Measurements from ENCODE around the gene RAC2. TPM values are rescaled to one million over a fixed set of nuclear protein-coding genes. Genes with fewer than 3 reads are reported as not detected.

Gene RAC2
- total and polyA plus RNA-seq, 9 of the 15 experiments (the other 6 are each of a cell fraction or from before 2014, with no cell fraction given), result 22.7 to 103 (median 43.3) TPM

GRCh38 chr22:37186228-37186996 lies 57.7 kb downstream of the RAC2 start:
- Histone ChIP-seq H3K36me3 (ENCODE audit: control insufficient read depth, insufficient read depth, low read length) (no peaks in the 10 kb centered on the region), H3K4me1 (replicated peaks in 1 of 2; ENCODE audit: control insufficient read depth in 2 of 2, insufficient read depth in 2 of 2, low read length in 2 of 2) (peaks cover 9 to 26% of the 10 kb centered on the region in 2 experiments), H4K20me1 (replicated peaks; ENCODE audit: control insufficient read depth, insufficient read depth, low read length) (0 out of 2 replicates have a peak, but pooled peaks cover 3% of the 10 kb centered on the region), H3K27me3 (ENCODE audit: control insufficient read depth in 2 of 2, insufficient read depth in 2 of 2, low read length in 2 of 2) (peaks cover 0 to 40% of the 10 kb centered on the region in 2 experiments; a peak in 2 of 5 replicates), H3K9me3 (replicated peaks; ENCODE audit: control insufficient read depth, insufficient read depth, low read depth, low read length) (no peaks in the 10 kb centered on the region), H3K4me2 (ENCODE audit: insufficient read depth, low read length) (no peak overlapping the region), H3K79me2 (ENCODE audit: control insufficient read depth, insufficient read depth, low read length) (no peaks in the 10 kb centered on the region), H3K9ac (ENCODE audit: insufficient read depth in 1 of 2, low read depth in 2 of 2, low read length in 2 of 2) (no peak overlapping the region), H3K4me3 (no peak overlapping the region), H3K27ac (ENCODE audit: extremely low read depth, low read depth, low read length) (no peak overlapping the region), H2AFZ (ENCODE audit: low read depth, low read length) (no peak overlapping the region), H3K9me1 (ENCODE audit: control insufficient read depth, insufficient read depth, low read length) (no peaks in the 10 kb centered on the region)
- no peak for FAIRE-seq
- TF ChIP-seq SP2 (IDR thresholded peaks at IDR 0.05; ENCODE audit: extremely low read depth, low read depth, low read length, poor library complexity, severe bottlenecking), result peak; percentile 49
- TF ChIP-seq PKNOX1 (IDR thresholded peaks at IDR 0.05), result peak; percentile 99
- TF ChIP-seq HNRNPK (IDR thresholded peaks at IDR 0.05; ENCODE audit: low read depth, low read length, poor library complexity, severe bottlenecking), result no peak
- TF ChIP-seq ASH1L (IDR thresholded peaks at IDR 0.05; ENCODE audit: borderline replicate concordance, low read depth, partially characterized antibody), result peak; percentile 79
- peak; percentile 88 for TF ChIP-seq NFYB (IDR thresholded peaks at IDR 0.05; ENCODE audit: extremely low read depth, insufficient read length)
- TF ChIP-seq RBM25 (IDR thresholded peaks at IDR 0.05; ENCODE audit: low read depth, low read length, severe bottlenecking), result peak; percentile 81
- TF ChIP-seq PBX2 (CRISPR knock-in tag; IDR thresholded peaks at IDR 0.05; ENCODE audit: low read depth), result peak; percentile 85
- TF ChIP-seq PBX2 (tag; conservative IDR thresholded peaks at IDR 0.05; ENCODE audit: low read depth), result peak; percentile 97
- no peak for TF ChIP-seq PTRF (tag; IDR thresholded peaks at IDR 0.05)
- peak; percentile 54; the same call in 1 of the 2 replicates for TF ChIP-seq MBD2 (IDR thresholded peaks at IDR 0.05; ENCODE audit: borderline replicate concordance, low read depth)
- peak; percentile 89 for TF ChIP-seq FOS (IDR thresholded peaks at IDR 0.05; ENCODE audit: extremely low read depth, insufficient read length)
- peak; percentile 55; the same call in 1 of the 2 replicates for TF ChIP-seq CHD2 (IDR thresholded peaks at IDR 0.05; ENCODE audit: low read depth, low read length)
- WGBS (ENCODE audit: insufficient coverage, low coverage, missing lambda C conversion rate), result 21% methylated on average over 8 of the region's 9 CpGs
- in situ Hi-C loops (cut with MboI) (no loop called here), intact Hi-C loops (cut with micrococcal nuclease) (no loop called here)
- POLR2A ChIA-PET, result interaction anchor here (0.5 to 0.6 kb wide), 2 partner anchors 10 to 58 kb away, joined by 3 read pairs; no protein-coding TSS in a partner anchor
- CTCF ChIA-PET (ENCODE audit: low intra/inter-chr PET ratio), result no interaction called here
- peak; percentile 84 for ATAC-seq
- peak; percentile 72 to 86 (median 80) for DNase-seq (ENCODE audit: extremely low read depth in 1 of 4, low spot score in 3 of 4)
- no TSS peak for BruUV-seq (replicated peaks)

Data from K562 (cell line).